ENCODE measurements around the gene SLC23A1. TPM values are rescaled to one million over a fixed set of nuclear protein-coding genes. Genes with fewer than 3 reads are reported as not detected.

Gene SLC23A1
- total RNA-seq, 4 donors from 2014 or later: 6.4 TPM; not detected in 3

- no peak overlapping the region for H3K4me3 ChIP-seq
- no peaks in the 10 kb centered on the region for H3K9me3 ChIP-seq
- intact Hi-C loops (cut with DNase I): no loop called here
- H3K27ac ChIP-seq: no peak overlapping the region
- no peaks in the 10 kb centered on the region for H3K27me3 ChIP-seq
- no peak for DNase-seq
- 82 to 100% methylated on average over 4 to 14 of the region's 28 CpGs for WGBS, 2 donors
- no peak for TF ChIP-seq CTCF (IDR thresholded peaks at IDR 0.05)
- no peak for TF ChIP-seq POLR2A (IDR thresholded peaks at IDR 0.05)
- no peaks in the 10 kb centered on the region for H3K36me3 ChIP-seq
- H3K4me1 ChIP-seq: peaks cover 25 to 44% (median 26%) of the 10 kb centered on the region in 3 donors
Measured at GRCh38 chr5:139381837-139382761, 998 bp downstream of the SLC23A1 start.

GRCh38 chr5:139379626-139380449 lies 3.3 kb downstream of the SLC23A1 start:
- Histone ChIP-seq H3K36me3 (peaks cover 0 to 6% (median 0%) of the 10 kb centered on the region in 3 donors), H3K9me3 (no peaks in the 10 kb centered on the region), H3K27me3 (no peaks in the 10 kb centered on the region), H3K4me3 (no peak overlapping the region), H3K27ac (no peak overlapping the region), H3K4me1 (peaks cover 13 to 30% (median 16%) of the 10 kb centered on the region in 3 donors)
- 80 to 92% methylated on average over 11 to 13 of the region's 15 CpGs for WGBS, 2 donors
- no peak for DNase-seq
- TF ChIP-seq CTCF (IDR thresholded peaks at IDR 0.05) (no peak), POLR2A (IDR thresholded peaks at IDR 0.05) (no peak)
- intact Hi-C loops (cut with DNase I): no loop called here

DNA sequence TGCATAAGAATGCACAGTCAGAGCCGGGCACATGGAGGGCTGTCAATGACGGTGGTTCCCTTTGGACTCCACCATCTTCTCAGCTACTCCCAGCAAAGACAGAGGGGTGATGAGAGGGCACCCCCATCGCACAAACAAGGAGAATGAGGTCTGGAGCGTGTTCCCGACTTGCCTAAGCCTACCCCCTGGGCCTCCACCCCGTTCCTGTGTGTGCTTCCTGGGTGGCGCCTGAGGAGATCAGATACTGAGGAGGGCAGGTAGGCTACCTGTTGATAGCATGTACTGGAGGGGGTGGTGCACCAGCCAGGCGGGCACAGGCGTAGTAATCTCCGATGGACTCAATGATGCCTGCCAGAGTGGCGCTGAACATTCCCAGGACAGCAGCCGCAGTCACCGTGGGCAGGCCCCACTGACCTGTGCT lies 4.1 kb downstream of the SLC23A1 start:
- Histone ChIP-seq H3K4me3 (no peak overlapping the region), H3K9me3 (no peaks in the 10 kb centered on the region), H3K27me3 (no peaks in the 10 kb centered on the region), H3K36me3 (peaks cover 0 to 6% (median 0%) of the 10 kb centered on the region in 3 donors), H3K27ac (no peak overlapping the region), H3K4me1 (peaks cover 5 to 27% (median 9%) of the 10 kb centered on the region in 3 donors)
- WGBS, 2 donors: 61 to 72% methylated on average over 3 to 4 of the region's 13 CpGs
- TF ChIP-seq CTCF (IDR thresholded peaks at IDR 0.05): no peak
- no peak for TF ChIP-seq POLR2A (IDR thresholded peaks at IDR 0.05)
- intact Hi-C loops (cut with DNase I): no loop called here
- DNase-seq: no peak

- H3K36me3 ChIP-seq: peaks cover 0 to 9% (median 0%) of the 10 kb centered on the region in 3 donors
- DNase-seq: no peak
- no peak overlapping the region for H3K27ac ChIP-seq
- 81 to 83% methylated on average over 26 to 40 of the region's 47 CpGs for WGBS, 2 donors
- H3K4me1 ChIP-seq: peaks cover 5 to 27% (median 6%) of the 10 kb centered on the region in 3 donors
- TF ChIP-seq CTCF (IDR thresholded peaks at IDR 0.05) (no peak), POLR2A (IDR thresholded peaks at IDR 0.05) (no peak)
- no peaks in the 10 kb centered on the region for H3K9me3 ChIP-seq
- no peak overlapping the region for H3K4me3 ChIP-seq
- intact Hi-C loops (cut with DNase I): no loop called here
- no peaks in the 10 kb centered on the region for H3K27me3 ChIP-seq
Measured at GRCh38 chr5:139378101-139378825, 4.8 kb downstream of the SLC23A1 start.

All from esophagus squamous epithelium (tissue), 5 donors.